AG04450 (cell line): Measurements from ENCODE around the gene TNNC1. TPM values are rescaled to one million over a fixed set of nuclear protein-coding genes. Genes with fewer than 3 reads are reported as not detected.

Experiments used
- CTCF ChIA-PET: fragments of 300-600, 350-600 bp; formaldehyde crosslinking; extraction: SDS; loops from one replicate; lab custom pipeline; 2022; ENCODE audit warnings: antibody characterized with exemption, inconsistent platforms; lab: Charles Lee
- POLR2A ChIA-PET: fragments of 350-600 bp; formaldehyde crosslinking; extraction: SDS; loops from one replicate; lab custom pipeline; 2021; ENCODE audit warnings: antibody characterized with exemption, inconsistent platforms; lab: Yijun Ruan, JAX
- DNase-seq: peaks from one replicate; pipeline ENCODE4 v3.0.0-alpha.2; 2011; ENCODE audit warnings: low read depth, low spot score
- H3K27ac ChIP-seq: one replicate; pipeline ENCODE4 v1.5.1; 2012; ENCODE audit warnings: low read depth, low read length, control low read depth
- H3K27me3 ChIP-seq: one replicate; pipeline ENCODE4 v1.6.0; 2012; ENCODE audit warnings: low read length; ENCODE audit not compliant: control insufficient read depth, insufficient read depth
- H3K4me3 ChIP-seq: 2 replicates; pipeline ENCODE4 v1.5.1; 2011; ENCODE audit warnings: mild to moderate bottlenecking, low read depth, low read length, control low read depth
- H3K9me3 ChIP-seq: 2 replicates; pipeline ENCODE4 v1.5.1; 2012; ENCODE audit warnings: low read length; ENCODE audit not compliant: control insufficient read depth, insufficient read depth
- polyA plus RNA-seq: library from polyadenylated mRNA; depleted of rRNA; stranded (reverse); fragments of >200 nt; gene quantifications from 2 replicates; pipeline ENCODE4 v1.2.3, GENCODE V29; 2011
- TF ChIP-seq, protein P1 (sequence below): IDR thresholded peaks from 2 replicates; pipeline ENCODE4 v1.5.1; 2011; ENCODE audit warnings: low read depth, low read length, control low read depth, inconsistent platforms

Gene TNNC1
- polyA plus RNA-seq, 1 experiment, result 1.7 TPM

GRCh38 chr3:52405066-52405465 lies 48.8 kb downstream of the TNNC1 start:
- TF ChIP-seq, protein P1, sequence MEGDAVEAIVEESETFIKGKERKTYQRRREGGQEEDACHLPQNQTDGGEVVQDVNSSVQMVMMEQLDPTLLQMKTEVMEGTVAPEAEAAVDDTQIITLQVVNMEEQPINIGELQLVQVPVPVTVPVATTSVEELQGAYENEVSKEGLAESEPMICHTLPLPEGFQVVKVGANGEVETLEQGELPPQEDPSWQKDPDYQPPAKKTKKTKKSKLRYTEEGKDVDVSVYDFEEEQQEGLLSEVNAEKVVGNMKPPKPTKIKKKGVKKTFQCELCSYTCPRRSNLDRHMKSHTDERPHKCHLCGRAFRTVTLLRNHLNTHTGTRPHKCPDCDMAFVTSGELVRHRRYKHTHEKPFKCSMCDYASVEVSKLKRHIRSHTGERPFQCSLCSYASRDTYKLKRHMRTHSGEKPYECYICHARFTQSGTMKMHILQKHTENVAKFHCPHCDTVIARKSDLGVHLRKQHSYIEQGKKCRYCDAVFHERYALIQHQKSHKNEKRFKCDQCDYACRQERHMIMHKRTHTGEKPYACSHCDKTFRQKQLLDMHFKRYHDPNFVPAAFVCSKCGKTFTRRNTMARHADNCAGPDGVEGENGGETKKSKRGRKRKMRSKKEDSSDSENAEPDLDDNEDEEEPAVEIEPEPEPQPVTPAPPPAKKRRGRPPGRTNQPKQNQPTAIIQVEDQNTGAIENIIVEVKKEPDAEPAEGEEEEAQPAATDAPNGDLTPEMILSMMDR, result no peak
- DNase-seq, result no peak
- H3K9me3 ChIP-seq, result no peaks in the 10 kb centered on the region
- ChIA-PET CTCF (interaction anchor here (0.6 to 0.7 kb wide), 2 partner anchors 82 to 131 kb away, joined by 4 to 8 read pairs; partner anchors contain the start of gene UQCC5), POLR2A (no interaction called here)
- no peaks in the 10 kb centered on the region for H3K27me3 ChIP-seq
- no peak overlapping the region for H3K4me3 ChIP-seq
- no peak overlapping the region for H3K27ac ChIP-seq

GRCh38 chr3:52404391-52404790 lies 49.5 kb downstream of the TNNC1 start:
- Histone ChIP-seq H3K27ac (no peak overlapping the region), H3K9me3 (no peaks in the 10 kb centered on the region), H3K27me3 (no peaks in the 10 kb centered on the region), H3K4me3 (no peak overlapping the region)
- TF ChIP-seq, protein P1, result no peak
- CTCF ChIA-PET, result no interaction called here
- POLR2A ChIA-PET, result no interaction called here
- DNase-seq, result no peak

DNA sequence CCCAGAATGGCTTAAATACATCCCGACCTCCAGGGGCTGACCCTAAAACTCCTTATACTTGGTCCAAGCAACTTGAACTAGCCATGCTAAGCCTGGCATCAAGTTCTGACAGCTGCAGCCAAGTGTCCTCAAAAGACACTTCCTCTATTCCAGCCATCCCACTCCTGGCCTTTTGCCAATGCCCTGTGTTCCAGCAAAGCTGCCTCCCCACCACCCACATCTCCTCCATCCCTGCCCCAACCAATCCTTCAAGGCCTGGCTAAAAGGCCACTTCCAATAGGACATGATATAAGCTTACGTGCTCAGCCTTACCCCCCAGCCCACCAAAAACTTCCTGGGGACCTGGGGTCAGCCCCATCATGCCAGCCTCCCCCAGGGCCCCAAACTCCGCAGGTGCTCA lies 49.9 kb downstream of the TNNC1 start:
- H3K27ac ChIP-seq, result no peak overlapping the region
- CTCF ChIA-PET, result interaction anchor here (0.6 kb wide), 2 partner anchors 8 to 60 kb away, joined by 3 to 4 read pairs; no protein-coding TSS in a partner anchor
- no peak for DNase-seq
- TF ChIP-seq, protein P1, result no peak
- H3K27me3 ChIP-seq, result no peaks in the 10 kb centered on the region
- POLR2A ChIA-PET, result no interaction called here
- H3K9me3 ChIP-seq, result no peaks in the 10 kb centered on the region
- no peak overlapping the region for H3K4me3 ChIP-seq

GRCh38 chr3:52403271-52403841 lies 50.5 kb downstream of the TNNC1 start:
- ChIA-PET CTCF (interaction anchor here (0.6 kb wide), 2 partner anchors 9 to 59 kb away, joined by 3 to 4 read pairs; no protein-coding TSS in a partner anchor), POLR2A (interaction anchor here (0.5 kb wide), 1 partner anchor 139 kb away, joined by 3 read pairs; no protein-coding TSS in a partner anchor)
- DNase-seq, result no peak
- no peak overlapping the region for H3K27ac ChIP-seq
- no peaks in the 10 kb centered on the region for H3K9me3 ChIP-seq
- H3K4me3 ChIP-seq, result no peak overlapping the region
- TF ChIP-seq, protein P1, result no peak
- no peaks in the 10 kb centered on the region for H3K27me3 ChIP-seq

- ChIA-PET POLR2A (no interaction called here), CTCF (no interaction called here)
- TF ChIP-seq, protein P1, result no peak
- DNase-seq, result no peak
- no peaks in the 10 kb centered on the region for H3K9me3 ChIP-seq
- H3K27ac ChIP-seq, result no peak overlapping the region
- no peak overlapping the region for H3K4me3 ChIP-seq
- H3K27me3 ChIP-seq, result no peaks in the 10 kb centered on the region
These were observed 51.1 kb downstream of the TNNC1 start for GRCh38 chr3:52402706-52403270.
